GM18907 (cell line): ENCODE data around the gene GCLM.
"Not testable (repeated sequence)": the region's sequence is repeated elsewhere in the genome, so short reads cannot be mapped to it uniquely, and the experiment has no call there.

Experiments
- ATAC-seq: cut with Tn5 transposase; IDR thresholded peaks from one replicate; pipeline ENCODE4 v1.9.1; 2021; ENCODE audit warnings: mild to moderate bottlenecking, moderate library complexity; ENCODE audit not compliant: unreplicated experiment

Gene GCLM, protein sequence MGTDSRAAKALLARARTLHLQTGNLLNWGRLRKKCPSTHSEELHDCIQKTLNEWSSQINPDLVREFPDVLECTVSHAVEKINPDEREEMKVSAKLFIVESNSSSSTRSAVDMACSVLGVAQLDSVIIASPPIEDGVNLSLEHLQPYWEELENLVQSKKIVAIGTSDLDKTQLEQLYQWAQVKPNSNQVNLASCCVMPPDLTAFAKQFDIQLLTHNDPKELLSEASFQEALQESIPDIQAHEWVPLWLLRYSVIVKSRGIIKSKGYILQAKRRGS

DNA sequence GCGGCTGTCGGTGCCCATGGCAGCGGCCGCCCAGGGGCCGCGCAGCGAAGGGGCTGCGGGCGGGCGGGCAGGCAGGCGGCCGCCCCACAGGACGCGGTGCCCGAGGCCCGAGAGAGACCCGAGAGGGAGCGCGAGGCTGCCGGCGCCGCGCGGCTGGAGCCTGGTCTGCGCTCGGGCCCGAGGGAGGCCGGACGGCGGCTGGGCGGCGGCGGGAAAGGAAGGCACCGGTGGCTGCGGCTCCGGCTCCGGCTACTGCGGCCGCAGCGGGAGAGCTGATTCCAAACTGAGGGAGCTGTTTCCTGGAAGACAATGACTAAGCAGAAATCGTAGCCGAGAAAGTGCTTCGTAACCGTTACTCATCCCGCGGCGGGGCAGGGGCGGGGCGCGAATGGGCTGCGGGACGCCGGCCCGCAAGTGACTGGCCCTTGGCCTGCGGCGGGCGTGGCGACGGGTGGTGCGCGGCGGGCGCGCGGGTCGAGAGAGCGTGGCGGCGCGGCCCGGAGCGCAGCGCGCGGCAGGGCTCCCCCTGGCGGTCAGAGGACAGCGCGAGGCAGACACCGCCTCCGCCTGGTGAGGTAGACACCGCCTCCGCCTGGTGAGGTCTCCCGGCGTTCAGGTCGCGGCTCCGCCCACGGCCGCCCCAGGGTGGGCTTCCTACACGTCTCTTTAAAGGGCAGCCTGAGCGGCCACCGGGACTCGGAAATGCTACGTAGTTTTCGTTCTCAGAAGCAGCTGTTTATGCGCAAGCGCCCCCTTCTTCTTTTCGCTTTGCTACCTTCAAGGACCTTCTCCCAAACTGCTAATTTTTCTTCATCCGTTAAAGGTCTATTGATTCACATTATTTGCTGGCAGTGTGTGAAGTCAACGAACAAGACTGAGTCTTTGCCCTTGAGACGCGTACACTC is at the start of gene GCLM:
Gene GCLM, minus strand, starts transcription at position 285 of the 905 bp plus-strand sequence. Its CDS starts 267 bp downstream, at position 18.
- ATAC-seq = peak; percentile 94

DNA sequence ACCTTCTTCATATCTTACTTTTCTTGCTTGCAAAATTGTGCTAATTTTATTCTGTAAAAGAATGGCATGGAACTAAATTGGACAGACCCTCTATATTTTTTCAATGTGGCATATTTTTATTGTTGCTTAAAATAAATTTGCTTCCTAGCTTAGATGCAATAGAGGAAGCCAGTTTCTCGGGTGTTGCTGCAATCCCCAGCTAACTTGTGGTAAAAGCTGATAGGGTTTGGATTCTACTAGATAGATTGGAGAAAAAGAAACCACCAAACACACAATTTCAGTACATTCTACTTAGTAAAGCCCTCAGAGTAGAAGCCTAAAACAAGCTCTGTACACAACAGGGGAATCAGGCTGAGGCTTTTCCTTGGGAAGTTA is 49.5 kb upstream of the GCLM start:
- ATAC-seq = no peak

DNA sequence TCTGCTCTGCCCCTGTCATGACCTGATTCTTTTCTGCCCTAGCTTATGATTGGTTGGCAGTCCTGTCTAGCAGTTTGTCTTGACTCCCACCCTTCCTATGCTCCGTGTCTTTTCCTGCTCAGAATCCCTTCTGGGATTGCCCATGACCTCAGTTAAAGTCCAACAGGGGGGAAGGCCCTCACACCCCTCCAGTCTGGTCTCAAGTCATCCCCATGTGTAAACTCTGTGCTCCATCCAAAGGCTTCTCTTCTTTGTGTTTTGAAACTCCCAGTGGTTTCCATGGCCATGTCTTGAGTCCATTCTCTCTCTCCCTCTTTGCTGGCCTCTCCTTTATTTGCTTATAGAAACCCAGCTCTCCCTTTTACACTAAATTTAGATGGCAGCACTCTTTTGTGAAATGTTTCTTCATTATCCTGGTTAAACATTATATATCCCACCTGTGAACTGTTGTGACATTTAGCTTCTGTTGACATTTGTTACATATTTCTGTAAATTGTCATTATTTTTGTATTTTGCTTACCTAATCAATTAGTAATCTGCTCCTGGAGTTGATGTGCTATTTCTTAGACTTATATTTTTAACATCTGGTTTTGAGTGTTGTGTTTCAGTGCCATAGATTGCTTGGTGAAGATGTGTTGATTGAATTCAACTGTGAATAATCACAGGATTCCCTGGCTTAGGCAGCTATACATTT is 48.9 kb upstream of the GCLM start:
- ATAC-seq = no peak

DNA sequence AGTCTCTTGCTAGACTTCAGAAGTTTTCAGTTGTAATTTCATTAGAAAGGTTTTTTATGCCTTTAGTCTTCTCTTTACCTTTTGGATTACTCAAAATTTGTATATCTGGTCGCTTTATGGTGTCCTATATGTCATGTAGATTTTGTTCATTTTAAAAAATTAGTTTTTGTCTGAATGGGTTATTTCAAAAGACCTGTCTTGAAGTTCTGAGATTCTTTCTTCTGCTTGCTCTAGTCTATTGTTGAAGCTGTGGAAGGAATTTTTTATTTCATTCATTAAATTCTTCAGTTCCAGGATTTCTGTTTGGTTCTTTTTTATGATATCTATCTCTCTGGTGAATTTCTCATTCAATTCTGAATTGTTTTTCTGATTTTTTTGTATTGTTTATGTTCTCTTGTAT is 46.5 kb upstream of the GCLM start:
- ATAC-seq = no peak

DNA sequence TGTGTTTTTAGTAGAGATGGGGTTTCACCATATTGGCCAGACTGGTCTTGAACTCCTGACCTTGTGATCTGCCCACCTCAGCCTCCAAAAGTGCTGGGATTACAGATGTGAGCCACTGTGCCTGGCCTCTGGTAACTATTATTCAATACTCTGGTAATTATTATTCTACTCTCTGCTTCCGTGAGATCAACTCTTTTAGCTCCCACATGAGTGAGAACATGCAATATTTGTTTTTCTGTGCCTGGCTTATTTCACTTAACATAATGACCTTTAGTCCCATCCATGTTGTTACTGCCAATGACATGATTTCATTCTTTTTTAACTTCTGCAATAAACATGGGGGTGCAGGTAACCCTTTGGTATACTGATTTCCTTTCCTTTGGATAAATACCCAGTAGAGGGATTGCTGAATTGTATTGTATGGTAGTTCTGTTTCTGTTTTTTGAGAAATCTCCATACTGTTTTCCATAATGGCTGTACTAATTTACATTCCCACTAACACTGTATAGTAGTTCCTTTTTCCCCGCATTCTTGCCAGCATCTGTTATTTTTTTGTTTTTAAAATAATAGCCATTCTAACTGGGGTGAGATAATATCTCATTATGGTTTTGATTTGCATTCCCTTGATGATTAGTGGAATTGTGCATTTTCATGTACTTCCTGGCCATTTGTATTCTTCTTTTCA is 37.9 kb upstream of the GCLM start:
- not testable (repeated sequence) for ATAC-seq

DNA sequence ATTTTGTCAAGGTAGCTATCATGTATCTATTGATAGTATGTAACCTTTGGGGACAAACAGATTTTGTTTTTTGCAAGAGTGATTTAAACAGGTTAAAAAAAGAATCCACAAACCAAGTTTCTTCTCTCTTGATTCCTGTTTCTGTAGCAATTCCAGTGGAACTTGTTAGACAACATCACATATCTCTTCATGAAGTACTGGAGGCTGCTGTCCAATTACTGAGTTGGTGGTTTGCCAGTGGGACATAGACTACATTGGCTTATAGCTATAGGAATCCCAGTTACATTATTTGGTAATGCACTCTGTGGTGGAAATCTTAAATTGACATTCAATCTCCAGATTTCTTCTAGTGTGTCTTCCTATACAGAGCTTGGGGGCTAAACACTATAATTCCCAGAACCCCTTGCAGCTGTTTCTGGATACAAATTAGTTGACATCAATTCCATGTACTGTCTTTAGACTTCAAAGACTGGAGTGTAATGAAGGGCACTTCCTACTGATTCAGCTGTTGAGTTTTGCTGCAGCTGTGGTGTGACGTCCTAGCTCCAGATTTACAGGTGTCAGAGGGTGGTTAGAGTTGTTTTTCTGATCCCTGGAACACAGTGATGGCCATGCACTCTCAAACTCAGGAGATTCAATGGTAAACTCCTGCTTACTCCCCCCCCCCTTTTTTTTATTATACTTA is 29.4 kb upstream of the GCLM start:
- no peak for ATAC-seq

DNA sequence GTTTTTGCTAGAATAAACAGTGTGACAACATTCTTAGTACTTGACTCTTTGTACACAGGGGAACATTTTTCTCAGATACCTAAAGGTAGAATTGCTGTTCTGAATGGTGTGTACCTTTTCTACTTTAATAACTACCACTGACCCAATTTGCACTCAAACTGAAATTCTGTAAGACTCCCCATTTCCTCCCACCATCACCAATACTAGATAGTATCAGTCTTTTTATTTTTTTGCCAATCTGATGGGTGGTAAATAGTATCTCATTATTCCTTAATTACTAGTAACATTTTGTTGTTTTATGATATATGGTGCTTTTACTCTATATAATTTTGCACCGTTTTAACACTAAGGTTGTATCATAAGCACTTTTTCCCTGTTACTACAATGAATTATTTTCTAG is 28.8 kb upstream of the GCLM start:
- ATAC-seq = no peak

DNA sequence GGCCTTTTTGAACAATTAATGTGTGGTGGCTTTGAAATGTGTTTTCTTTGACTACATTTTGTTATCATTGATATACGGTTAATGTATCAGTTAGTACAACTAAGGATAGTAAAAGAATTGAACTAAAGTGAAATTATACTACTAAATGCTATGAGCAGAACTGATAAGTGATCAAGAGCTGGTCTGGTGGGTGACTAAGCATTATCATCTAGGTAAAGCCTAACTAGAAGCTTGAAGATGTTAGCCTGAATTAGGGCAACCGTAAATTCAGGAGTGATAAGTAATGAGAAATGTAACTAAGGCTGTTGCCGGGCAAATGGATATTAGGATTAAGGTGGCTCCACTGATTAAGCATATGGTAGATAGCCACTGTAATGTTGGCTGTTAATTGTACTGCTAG is 16.0 kb upstream of the GCLM start:
- ATAC-seq = no peak

DNA sequence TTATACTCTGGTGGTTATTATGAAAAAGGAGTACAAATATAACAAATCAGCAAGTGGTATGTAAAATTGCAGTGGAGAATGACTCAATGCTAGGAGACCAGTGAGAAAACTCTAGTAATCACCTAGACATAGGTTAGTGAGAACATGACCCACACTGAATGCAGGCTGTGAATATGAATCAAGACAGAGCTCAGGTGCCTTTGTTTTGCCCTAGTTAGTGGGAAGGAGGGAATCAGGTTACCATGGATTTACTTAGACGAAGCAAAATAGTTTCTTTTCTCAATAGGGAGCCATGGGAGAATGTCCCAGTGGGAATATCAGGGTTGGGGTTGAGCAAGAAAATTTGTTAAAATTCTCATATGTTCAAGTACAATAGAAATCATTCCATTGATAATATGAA is 10.6 kb upstream of the GCLM start:
- ATAC-seq = no peak

DNA sequence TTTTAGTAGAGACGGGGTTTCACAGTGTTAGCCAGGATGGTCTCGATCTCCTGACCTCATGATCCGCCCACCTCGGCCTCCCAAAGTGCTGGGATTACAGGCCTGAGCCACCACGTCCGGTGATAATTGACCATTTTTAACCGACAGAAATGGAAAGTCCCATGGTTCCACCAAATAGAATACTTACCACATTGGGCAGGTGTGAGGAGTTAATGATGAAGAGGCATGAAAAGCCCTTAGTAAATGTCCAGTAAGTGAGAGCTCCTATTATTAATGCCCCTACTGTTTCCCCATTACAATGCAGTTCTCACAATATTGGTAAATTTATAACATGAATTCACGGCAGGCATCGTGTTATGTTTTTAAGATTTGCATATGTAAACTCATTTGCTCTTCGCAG is 8.1 kb upstream of the GCLM start:
- no peak for ATAC-seq

DNA sequence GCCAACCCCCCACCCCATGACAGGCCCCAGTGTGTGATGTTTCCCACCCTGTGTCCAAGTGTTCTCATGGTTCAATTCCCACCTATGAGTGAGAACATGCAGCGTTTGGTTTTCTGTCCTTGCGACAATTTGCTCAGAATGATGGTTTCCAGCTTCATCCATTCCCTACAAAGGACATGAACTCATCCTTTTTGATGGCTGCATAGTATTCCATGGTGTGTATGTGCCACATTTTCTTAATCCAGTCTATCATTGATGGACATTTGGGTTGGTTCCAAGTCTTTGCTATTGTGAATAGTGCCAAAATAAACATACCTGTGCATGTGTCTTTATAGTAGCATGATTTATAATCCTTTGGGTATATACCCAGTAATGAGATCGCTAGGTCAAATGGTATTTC is 1.6 kb upstream of the GCLM start:
- not testable (repeated sequence) for ATAC-seq

DNA sequence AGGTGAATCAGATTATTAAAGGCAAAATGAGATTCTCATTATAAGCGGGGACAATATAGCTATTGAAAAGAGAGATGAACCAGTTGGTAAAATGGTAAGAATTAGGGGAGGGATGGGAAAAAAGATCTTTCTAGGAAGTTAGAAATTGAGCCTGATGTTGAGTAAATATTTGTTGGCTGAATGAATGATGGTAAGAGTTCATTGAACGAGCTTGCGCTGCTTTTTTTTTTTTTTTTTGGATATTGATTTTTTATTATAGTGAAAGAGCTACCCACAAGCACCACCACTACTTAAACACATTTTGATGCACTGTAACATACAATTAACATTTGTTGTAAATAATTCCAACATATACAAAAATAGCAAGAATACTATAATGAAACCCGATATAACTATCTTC is 1.1 kb upstream of the GCLM start:
- ATAC-seq = no peak

DNA sequence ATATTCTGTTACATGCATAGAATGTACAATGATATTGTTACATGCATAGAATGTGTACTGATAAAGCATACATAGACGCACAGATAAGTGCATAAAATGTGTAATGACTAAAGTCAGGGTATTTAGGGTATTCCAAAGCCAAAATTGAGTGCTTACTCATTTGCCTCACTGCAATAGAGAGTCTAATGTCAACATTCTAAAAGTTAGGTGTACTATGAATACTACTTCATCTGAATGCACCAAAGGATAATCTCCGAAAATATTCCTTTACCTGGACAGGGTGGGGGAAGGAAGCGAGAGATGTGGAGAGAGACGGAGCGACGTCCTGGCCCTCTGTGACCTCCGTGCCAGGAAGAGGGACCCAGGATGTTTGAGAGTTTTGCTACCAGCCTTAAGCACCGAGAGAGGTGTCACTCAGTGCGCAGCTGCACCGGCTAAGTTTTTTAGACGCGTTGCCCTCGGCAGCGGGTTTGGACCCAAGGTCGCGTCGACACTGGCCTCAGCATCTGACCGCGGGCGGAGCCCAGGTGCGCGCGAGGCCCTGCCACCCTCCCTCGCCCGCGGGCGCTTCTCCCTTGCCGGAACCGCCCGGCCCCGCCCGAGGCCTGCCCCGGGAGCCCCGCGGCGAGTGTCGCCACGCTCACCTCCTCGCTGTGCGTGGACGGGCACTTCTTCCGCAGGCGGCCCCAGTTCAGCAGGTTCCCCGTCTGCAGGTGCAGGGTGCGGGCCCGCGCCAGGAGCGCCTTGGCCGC is 660 bp downstream of the GCLM start:
- peak; percentile 50 for ATAC-seq

DNA sequence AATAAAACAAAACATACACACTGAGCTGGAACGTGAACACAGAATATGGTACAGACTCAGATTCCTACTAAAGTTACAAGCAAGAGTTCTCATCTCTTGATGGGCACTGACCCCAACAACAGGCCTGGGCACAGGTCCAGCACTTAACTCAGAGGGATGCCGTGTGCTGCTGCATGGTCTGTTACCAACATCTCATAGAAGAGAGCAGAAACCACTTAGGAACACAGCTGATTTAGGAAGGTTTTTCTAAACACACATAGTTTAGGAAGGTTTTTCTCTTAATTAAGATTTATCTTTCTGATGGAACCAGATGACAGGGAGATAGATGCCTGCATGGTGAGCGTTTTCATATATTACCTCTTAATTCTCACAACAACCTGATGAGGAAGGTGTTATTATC is 1.5 kb downstream of the GCLM start:
- ATAC-seq = no peak

DNA sequence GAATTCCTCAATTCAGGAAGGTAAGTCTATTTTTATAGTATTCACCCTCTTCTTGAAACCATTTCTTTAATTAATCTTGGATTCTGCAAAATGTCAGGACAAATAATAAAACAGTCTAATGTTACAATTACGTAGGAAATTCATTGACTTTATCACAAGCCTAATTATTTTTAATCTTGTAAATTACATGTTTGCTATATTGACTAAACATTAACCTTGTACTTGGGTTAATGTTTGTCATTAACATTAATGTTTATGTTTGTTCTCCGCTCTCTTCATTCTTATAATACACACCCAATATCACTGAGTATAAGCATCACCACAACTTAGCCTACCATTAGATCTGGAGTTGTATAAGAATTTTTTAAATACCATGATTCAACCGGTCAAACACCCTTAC is 2.8 kb downstream of the GCLM start:
- ATAC-seq = no peak

DNA sequence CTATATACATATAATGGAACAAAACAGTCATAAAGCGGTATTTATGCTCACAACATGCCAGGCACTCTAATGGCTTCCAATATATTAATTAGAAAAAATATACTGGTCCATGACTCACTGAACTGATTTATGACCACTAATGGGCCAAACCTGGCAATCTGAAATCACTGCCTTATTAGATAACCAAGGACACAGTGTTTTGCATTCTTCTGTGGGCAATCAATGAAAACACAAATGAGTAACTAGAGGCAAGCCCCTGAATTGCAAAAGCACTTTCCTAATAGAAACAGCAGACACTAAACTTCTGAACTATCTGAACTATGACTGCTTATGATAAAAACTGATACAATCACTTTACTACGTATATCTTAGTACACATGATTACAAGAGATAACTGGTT is 3.5 kb downstream of the GCLM start:
- ATAC-seq = no peak

DNA sequence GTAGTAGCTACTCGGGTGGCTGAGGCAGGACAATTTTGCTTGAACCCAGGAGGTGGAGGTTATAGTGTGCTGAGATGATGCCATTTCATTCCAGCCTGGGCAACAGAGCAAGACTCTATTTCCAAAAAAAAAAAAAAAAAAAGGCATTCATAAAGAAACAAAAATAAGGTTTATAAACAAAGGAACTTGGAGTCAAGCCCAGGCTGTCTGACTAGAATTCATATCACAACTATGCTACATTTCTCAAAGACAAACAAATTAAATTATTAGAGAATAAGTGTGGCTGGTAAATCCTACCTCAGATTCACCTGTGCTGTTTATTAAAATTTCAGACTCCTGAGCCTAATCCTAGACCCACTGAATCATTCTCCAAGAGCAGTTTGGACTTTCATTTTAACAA is 4.2 kb downstream of the GCLM start:
- no peak for ATAC-seq

DNA sequence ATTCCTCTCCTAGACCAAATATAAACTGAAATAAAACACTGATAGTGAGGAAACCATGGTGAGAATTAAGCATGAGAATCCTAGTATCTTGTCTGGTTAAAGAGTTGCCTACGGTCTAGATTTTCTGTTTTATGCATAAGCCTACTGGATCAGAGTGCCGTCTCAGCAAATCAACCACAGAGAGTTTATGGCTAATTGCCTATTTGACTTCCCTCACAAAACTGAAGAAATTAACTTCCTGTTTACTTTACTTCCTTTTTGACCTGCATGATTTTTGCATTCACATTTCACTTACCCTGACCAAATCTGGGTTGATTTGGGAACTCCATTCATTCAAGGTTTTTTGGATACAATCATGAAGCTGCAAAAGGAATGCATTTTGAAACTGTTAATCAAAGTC is 5.0 kb downstream of the GCLM start:
- peak; percentile 35 for ATAC-seq

DNA sequence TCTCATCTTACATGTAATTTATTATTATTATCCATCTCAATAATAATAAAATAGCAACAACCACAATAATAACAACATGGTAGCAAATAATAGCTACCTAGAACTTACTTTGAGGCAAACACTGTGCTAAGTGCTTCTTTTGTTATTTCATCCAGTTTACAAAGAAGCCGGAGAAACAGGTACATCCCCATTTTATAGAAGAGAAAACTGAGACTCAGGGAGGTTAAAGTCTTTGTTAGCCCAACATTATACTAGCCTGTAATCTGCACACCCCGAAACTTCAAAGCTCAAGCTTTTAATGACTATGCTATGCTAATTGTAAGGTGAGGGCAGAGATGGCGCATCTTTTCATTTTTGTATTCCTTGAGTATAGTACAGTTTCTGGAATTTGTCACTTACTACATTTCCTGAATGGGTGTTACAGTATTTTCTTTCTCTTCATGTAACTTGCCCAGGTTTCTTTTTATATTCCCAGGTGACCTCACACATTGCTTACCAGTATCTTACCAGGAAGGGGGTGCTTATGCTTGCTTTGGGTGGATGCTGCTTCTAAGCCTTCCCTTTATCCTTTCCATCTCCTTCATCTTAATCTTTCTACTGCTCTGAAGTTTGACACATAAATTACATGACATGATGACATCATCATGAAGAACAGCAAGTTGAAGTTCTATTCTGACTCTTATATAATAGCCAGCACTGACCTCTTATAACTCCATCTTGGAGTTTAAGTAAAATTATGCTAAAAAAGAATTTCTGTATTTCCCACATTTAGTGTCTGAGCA is 8.3 kb downstream of the GCLM start:
- ATAC-seq = no peak
